ENCODE data around the gene ZBTB20. TPM values are rescaled to one million over a fixed set of nuclear protein-coding genes. Genes with fewer than 3 reads are reported as not detected.

Gene ZBTB20
- total RNA-seq, 1 donor from 2014 or later: 91.2 TPM

- ATAC-seq (ENCODE audit: low read depth): no peak
- Mint-ChIP-seq H3K27me3 (no peaks in the 10 kb centered on the region), H3K36me3 (ENCODE audit: low read depth) (no peaks in the 10 kb centered on the region), H3K9me3 (no peaks in the 10 kb centered on the region), H3K27ac (peak overlapping the region; percentile 25), H3K4me1 (peaks cover 19% of the 10 kb centered on the region), H3K4me3 (peak overlapping the region; percentile 72)
- POLR2A ChIA-PET: no interaction called here
- intact Hi-C loops (cut with micrococcal nuclease): no loop called here
- no peak for DNase-seq
- CTCF ChIA-PET: no interaction called here
- TF ChIP-seq CTCF (IDR thresholded peaks at IDR 0.05): no peak
Observed at GRCh38 chr3:114746502-114746901, 400.6 kb downstream of the ZBTB20 start.

- Mint-ChIP-seq H3K4me1 (peaks cover 19% of the 10 kb centered on the region), H3K27me3 (no peaks in the 10 kb centered on the region), H3K27ac (no peak overlapping the region), H3K9me3 (no peaks in the 10 kb centered on the region), H3K4me3 (no peak overlapping the region), H3K36me3 (ENCODE audit: low read depth) (no peaks in the 10 kb centered on the region)
- ATAC-seq (ENCODE audit: low read depth): no peak
- CTCF ChIA-PET: no interaction called here
- intact Hi-C loops (cut with micrococcal nuclease): no loop called here
- DNase-seq: no peak
- no peak for TF ChIP-seq CTCF (IDR thresholded peaks at IDR 0.05)
- POLR2A ChIA-PET: no interaction called here
Observed at GRCh38 chr3:114745322-114746240, 401.5 kb downstream of the ZBTB20 start.

GRCh38 chr3:114743746-114744485, 403.2 kb downstream of the ZBTB20 start:
- H3K9me3 Mint-ChIP-seq: no peaks in the 10 kb centered on the region
- POLR2A ChIA-PET: no interaction called here
- intact Hi-C loops (cut with micrococcal nuclease): no loop called here
- H3K27ac Mint-ChIP-seq: no peak overlapping the region
- ATAC-seq (ENCODE audit: low read depth) (no peak), DNase-seq (no peak)
- CTCF ChIA-PET: interaction anchor here (0.6 kb wide), 1 partner anchor 41 kb away, joined by 3 read pairs; no protein-coding TSS in a partner anchor
- H3K27me3 Mint-ChIP-seq: no peaks in the 10 kb centered on the region
- no peaks in the 10 kb centered on the region for H3K36me3 Mint-ChIP-seq (ENCODE audit: low read depth)
- H3K4me3 Mint-ChIP-seq: no peak overlapping the region
- no peak for TF ChIP-seq CTCF (IDR thresholded peaks at IDR 0.05)
- peaks cover 17% of the 10 kb centered on the region for H3K4me1 Mint-ChIP-seq

GRCh38 chr3:114741066-114741465, 406.0 kb downstream of the ZBTB20 start:
- Mint-ChIP-seq H3K4me1 (no peaks in the 10 kb centered on the region), H3K27ac (no peak overlapping the region), H3K9me3 (no peaks in the 10 kb centered on the region), H3K4me3 (no peak overlapping the region), H3K27me3 (no peaks in the 10 kb centered on the region), H3K36me3 (ENCODE audit: low read depth) (peaks cover 3% of the 10 kb centered on the region)
- TF ChIP-seq CTCF (IDR thresholded peaks at IDR 0.05): no peak
- CTCF ChIA-PET: no interaction called here
- no peak for ATAC-seq (ENCODE audit: low read depth)
- intact Hi-C loops (cut with micrococcal nuclease): no loop called here
- POLR2A ChIA-PET: interaction anchor here (0.7 kb wide), 1 partner anchor 323 kb away, joined by 3 read pairs; no protein-coding TSS in a partner anchor
- DNase-seq: no peak

GRCh38 chr3:114739627-114740026, 407.5 kb downstream of the ZBTB20 start:
- H3K4me1 Mint-ChIP-seq: no peaks in the 10 kb centered on the region
- no peaks in the 10 kb centered on the region for H3K9me3 Mint-ChIP-seq
- POLR2A ChIA-PET: no interaction called here
- peaks cover 3% of the 10 kb centered on the region for H3K36me3 Mint-ChIP-seq (ENCODE audit: low read depth)
- no peak for TF ChIP-seq CTCF (IDR thresholded peaks at IDR 0.05)
- no peaks in the 10 kb centered on the region for H3K27me3 Mint-ChIP-seq
- intact Hi-C loops (cut with micrococcal nuclease): no loop called here
- DNase-seq (no peak), ATAC-seq (ENCODE audit: low read depth) (no peak)
- H3K27ac Mint-ChIP-seq: no peak overlapping the region
- no peak overlapping the region for H3K4me3 Mint-ChIP-seq
- CTCF ChIA-PET: no interaction called here
